ENCODE results near the gene CANX.

- TF ChIP-seq CTCF (IDR thresholded peaks at IDR 0.05; ENCODE audit: low read depth, low read length) = no peak
- no peak for TF ChIP-seq POLR2A (IDR thresholded peaks at IDR 0.05; ENCODE audit: extremely low read depth, insufficient read length)
- peak; percentile 17; the same call in 1 of the 2 replicates for TF ChIP-seq MAX (IDR thresholded peaks at IDR 0.05; ENCODE audit: low read depth, low read length)
- peak; percentile 44; the same call in 1 of the 2 replicates for TF ChIP-seq MYC (IDR thresholded peaks at IDR 0.05; ENCODE audit: low read depth, low read length)
Observed at GRCh38 chr5:179772351-179772750, 73.6 kb downstream of the CANX start.

Data from NB4 (cell line).